MM.1S (cell line): ENCODE data around the gene NDFIP2.

ENCODE experiments used
- EZH2 ChIP-seq: fragments of 300-600 bp; sonication (generic); optimal IDR thresholded peaks from 2 replicates; pipeline ENCODE3; 2017; ENCODE audit warnings: low read depth, mild to moderate bottlenecking, antibody characterized with exemption, low read length, mixed read lengths
- EZH2phosphoT487 ChIP-seq: fragments of 300-600 bp; sonication (generic); IDR thresholded peaks from 2 replicates; pipeline ENCODE4 v1.6.1; 2018; ENCODE audit warnings: antibody characterized with exemption, low read length
- TF ChIP-seq, protein P1 (sequence below): fragments of 300-600 bp; sonication (generic); IDR thresholded peaks from 2 replicates; pipeline ENCODE4 v1.5.1; 2016; ENCODE audit warnings: antibody characterized with exemption, low read length, mixed read lengths

DNA sequence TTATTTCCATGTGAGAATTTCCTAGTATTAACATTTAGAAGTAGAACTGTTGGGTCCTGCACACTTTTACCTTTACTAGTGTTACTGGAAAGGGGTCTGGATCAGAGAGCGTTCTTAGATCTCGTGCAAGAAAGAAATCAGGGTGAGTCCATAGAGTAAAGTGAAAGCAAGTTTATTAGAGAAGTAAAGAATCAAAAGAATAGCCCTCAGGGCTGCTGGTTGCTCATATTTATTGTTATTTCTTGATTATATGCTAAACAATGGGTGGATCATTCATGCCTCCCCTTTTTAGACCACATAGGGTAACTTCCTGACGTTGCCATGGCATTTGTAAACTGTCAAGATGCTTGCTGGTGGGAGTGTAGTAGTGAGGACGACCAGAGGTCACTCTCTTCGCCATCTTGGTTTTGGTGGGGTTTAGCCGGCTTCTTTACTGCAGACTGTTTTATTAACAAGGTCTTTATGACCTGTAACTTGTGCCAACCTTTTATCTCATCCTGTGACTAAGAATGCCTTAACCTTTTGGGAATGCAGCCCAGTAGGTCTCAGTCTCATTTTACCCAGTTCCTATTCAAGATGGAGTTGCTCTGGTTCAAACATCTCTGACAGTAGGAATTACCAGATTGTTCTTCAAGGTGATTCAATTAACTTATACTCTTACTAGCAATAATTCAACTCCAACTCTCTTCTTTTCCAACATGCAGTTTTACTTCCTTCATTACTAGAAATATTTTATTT is 27.4 kb downstream of the NDFIP2 start:
- TF ChIP-seq, protein P1, sequence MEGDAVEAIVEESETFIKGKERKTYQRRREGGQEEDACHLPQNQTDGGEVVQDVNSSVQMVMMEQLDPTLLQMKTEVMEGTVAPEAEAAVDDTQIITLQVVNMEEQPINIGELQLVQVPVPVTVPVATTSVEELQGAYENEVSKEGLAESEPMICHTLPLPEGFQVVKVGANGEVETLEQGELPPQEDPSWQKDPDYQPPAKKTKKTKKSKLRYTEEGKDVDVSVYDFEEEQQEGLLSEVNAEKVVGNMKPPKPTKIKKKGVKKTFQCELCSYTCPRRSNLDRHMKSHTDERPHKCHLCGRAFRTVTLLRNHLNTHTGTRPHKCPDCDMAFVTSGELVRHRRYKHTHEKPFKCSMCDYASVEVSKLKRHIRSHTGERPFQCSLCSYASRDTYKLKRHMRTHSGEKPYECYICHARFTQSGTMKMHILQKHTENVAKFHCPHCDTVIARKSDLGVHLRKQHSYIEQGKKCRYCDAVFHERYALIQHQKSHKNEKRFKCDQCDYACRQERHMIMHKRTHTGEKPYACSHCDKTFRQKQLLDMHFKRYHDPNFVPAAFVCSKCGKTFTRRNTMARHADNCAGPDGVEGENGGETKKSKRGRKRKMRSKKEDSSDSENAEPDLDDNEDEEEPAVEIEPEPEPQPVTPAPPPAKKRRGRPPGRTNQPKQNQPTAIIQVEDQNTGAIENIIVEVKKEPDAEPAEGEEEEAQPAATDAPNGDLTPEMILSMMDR = no peak
- TF ChIP-seq EZH2 (no peak), EZH2phosphoT487 (no peak)
